HepG2 (cell line): ENCODE results near the gene PAK1IP1. TPM values are rescaled to one million over a fixed set of nuclear protein-coding genes. Genes with fewer than 3 reads are reported as not detected.

ENCODE experiments used
- ATAC-seq: fragments of 200-7000 bp; cut with Tn5 transposase; 3 replicates; pipeline ENCODE4 v1.9.1; 2020; ENCODE audit warnings: mild to moderate bottlenecking, moderate library complexity
- BruUV-seq: library from RNA; stranded (reverse); fragments of 400-500 nt; replicated peaks from 2 replicates; lab custom pipeline; 2021; lab: Mats Ljungman, UMichigan
- CTCF ChIA-PET: fragments of 300-600 bp; formaldehyde crosslinking; extraction: SDS; loops from one replicate; lab custom pipeline; 2021; ENCODE audit warnings: low total read pairs, inconsistent platforms, low intra/inter-chr PET ratio; lab: Yijun Ruan, JAX
- POLR2A ChIA-PET: fragments of 350-600 bp; sonication (Branson Sonifier 250); formaldehyde crosslinking; loops from one replicate; lab custom pipeline; 2020; ENCODE audit warnings: antibody characterized with exemption, inconsistent platforms; lab: Yijun Ruan, JAX
- DNase-seq: peaks from one replicate; pipeline ENCODE4 v3.0.0-alpha.2; 2015; ENCODE audit warnings: low spot score
- FAIRE-seq: peaks from 3 replicates; lab custom pipeline; 2011; peaks lifted over from hg19 to GRCh38; lab: Jason Lieb, UNC
- H2AFZ ChIP-seq: one replicate; pipeline ENCODE4 v1.6.1; 2011; ENCODE audit warnings: low read length, inconsistent platforms
- H3K27ac ChIP-seq: fragments of 300-600 bp; 3 replicates; pipeline ENCODE4 v1.8.0; 2011; ENCODE audit warnings: mixed run types, mild to moderate bottlenecking, mixed read lengths, low read length, inconsistent platforms; ENCODE audit not compliant: insufficient read depth; ENCODE audit errors: extremely low read length
- H3K27me3 ChIP-seq, 2 experiments: fragments of 200-600 bp in 1 of 2; 2 replicates in 1 of 2; 3 replicates in 1 of 2; pipeline versions ENCODE4 v1.6.0 to v1.8.0; 2011; ENCODE audit warnings: low read length in 2 of 2, mild to moderate bottlenecking in 2 of 2, moderate library complexity in 2 of 2, inconsistent platforms in 1 of 2; ENCODE audit not compliant: insufficient read depth in 2 of 2, control insufficient read depth in 1 of 2
- H3K36me3 ChIP-seq, 2 experiments: fragments of 200-600 bp in 1 of 2; replicated peaks in 1 of 2; 2 replicates in 1 of 2; 3 replicates in 1 of 2; pipeline versions ENCODE4 v1.5.1 to v1.8.0; 2011; ENCODE audit warnings: low read length in 2 of 2, inconsistent platforms in 1 of 2; ENCODE audit not compliant: insufficient read depth in 2 of 2, control insufficient read depth in 1 of 2
- H3K4me1 ChIP-seq: 2 replicates; pipeline ENCODE4 v1.5.1; 2012; ENCODE audit warnings: low read length, inconsistent platforms; ENCODE audit not compliant: insufficient read depth
- H3K4me2 ChIP-seq: 2 replicates; pipeline ENCODE4 v1.6.0; 2011; ENCODE audit warnings: low read depth, low read length, inconsistent platforms
- H3K4me3 ChIP-seq, 3 experiments: fragments of 200-600 bp in 1 of 3; sonication (generic), shearing (Covaris generic) in 1 of 3; replicated peaks in 1 of 3; 2 replicates each; pipeline ENCODE4 v1.5.1; 2011 to 2016; ENCODE audit warnings: low read length in 3 of 3, inconsistent platforms in 2 of 3, low read depth in 2 of 3, mild to moderate bottlenecking in 2 of 3, control low read depth in 1 of 3, mixed read lengths in 1 of 3; ENCODE audit not compliant: insufficient read depth in 1 of 3
- H3K79me2 ChIP-seq: one replicate; pipeline ENCODE4 v1.6.1; 2011; ENCODE audit warnings: low read length, inconsistent platforms; ENCODE audit not compliant: insufficient read depth
- H3K9ac ChIP-seq: 2 replicates; pipeline ENCODE4 v1.6.0; 2011; ENCODE audit warnings: mild to moderate bottlenecking, low read depth, low read length, inconsistent platforms; ENCODE audit not compliant: insufficient read depth
- H3K9me3 ChIP-seq: 2 replicates; pipeline ENCODE4 v1.5.1; 2012; ENCODE audit warnings: mild to moderate bottlenecking, low read length
- H4K20me1 ChIP-seq: 2 replicates; pipeline ENCODE4 v1.6.0; 2011; ENCODE audit warnings: inconsistent platforms, mild to moderate bottlenecking, low read length, moderate library complexity; ENCODE audit not compliant: insufficient read depth
- AHR ChIP-seq: IDR thresholded peaks from 2 replicates; pipeline ENCODE4 v1.6.1; 2018; ENCODE audit warnings: missing genetic modification reagents, missing compliant biosample characterization
- HOXA7 ChIP-seq: sonication (generic); formaldehyde crosslinking; IDR thresholded peaks from 2 replicates; pipeline ENCODE4 v1.8.1; 2022; ENCODE audit warnings: mild to moderate bottlenecking, missing genetic modification reagents, moderate library complexity
- KDM6A ChIP-seq: IDR thresholded peaks from 2 replicates; pipeline ENCODE4 v1.6.1; 2016; ENCODE audit warnings: low read depth
- MAFF ChIP-seq: IDR thresholded peaks from 2 replicates; pipeline ENCODE4 v1.6.1; 2011; ENCODE audit warnings: low read depth, low read length, improper control_type of control experiment
- MAFK ChIP-seq, 2 experiments: IDR thresholded peaks in 1 of 2; conservative IDR thresholded peaks in 1 of 2; 2 replicates each; pipeline ENCODE4 v1.6.1; 2011; ENCODE audit warnings: improper control_type of control experiment in 2 of 2, low read length in 2 of 2
- NFYB ChIP-seq: sonication (generic); formaldehyde crosslinking; IDR thresholded peaks from 2 replicates; pipeline ENCODE4 v1.4.0; 2020; ENCODE audit warnings: missing genetic modification reagents
- SATB2 ChIP-seq: sonication (generic); formaldehyde crosslinking; IDR thresholded peaks from 2 replicates; pipeline ENCODE4 v1.5.0; 2020; ENCODE audit warnings: missing genetic modification reagents
- ZNF329 ChIP-seq: sonication (generic); formaldehyde crosslinking; IDR thresholded peaks from 2 replicates; pipeline ENCODE4 v1.9.0; 2021; ENCODE audit warnings: low read depth, mild to moderate bottlenecking, missing genetic modification reagents
- ZNF354B ChIP-seq: sonication (generic); formaldehyde crosslinking; IDR thresholded peaks from 2 replicates; pipeline ENCODE4 v1.8.0; 2022; ENCODE audit warnings: mild to moderate bottlenecking, missing genetic modification reagents
- ZNF501 ChIP-seq: sonication (generic); formaldehyde crosslinking; IDR thresholded peaks from 2 replicates; pipeline ENCODE4 v1.5.1; 2020; ENCODE audit warnings: mild to moderate bottlenecking, moderate library complexity, missing genetic modification reagents
- ZNF674 ChIP-seq: sonication (generic); formaldehyde crosslinking; IDR thresholded peaks from 2 replicates; pipeline ENCODE4 v1.5.0; 2020; ENCODE audit warnings: low read depth, mild to moderate bottlenecking, missing genetic modification reagents
- WGBS: methylation state at CpG from one replicate; pipeline ENCODE4 v1.1.6; 2017; ENCODE audit warnings: low lambda C conversion rate; 5-methylcytosine and 5-hydroxymethylcytosine counted together
- in situ Hi-C: cut with HindIII; loops from 2 replicates; pipeline ENCODE4 v1.10.0; 2017; ENCODE audit warnings: low pct_unique_long_range_greater_than_20kb; ENCODE audit not compliant: extremely low pct_ligation_motif_present
- intact Hi-C: fragments of 100-400 bp; cut with micrococcal nuclease; formaldehyde crosslinking; loops from one replicate; pipeline ENCODE4 v1.10.0; 2022; ENCODE audit not compliant: unreplicated experiment
- polyA plus RNA-seq, 8 experiments: library from polyadenylated mRNA; depleted of rRNA in 3 of 8; stranded (reverse) in 7 of 8; unstranded in 1 of 8; fragments of >200 nt; fragmentation: Illumina TruSeq in 4 of 8; extraction: Trizol in 4 of 8; gene quantifications; 2 replicates each; pipeline versions ENCODE4 v1.2.1 to v1.2.3, GENCODE V29; 2011 to 2016; ENCODE audit warnings: low read depth in 4 of 8, missing spikeins in 1 of 8, mixed read lengths in 1 of 8; ENCODE audit not compliant: insufficient read depth in 1 of 8
- total RNA-seq, 5 experiments: library from RNA; depleted of rRNA; stranded (reverse); fragments of >200 nt; fragmentation: Illumina TruSeq; extraction: Trizol; gene quantifications; 2 replicates each; pipeline ENCODE4 v1.2.3, GENCODE V29; 2016; ENCODE audit warnings: low read depth in 1 of 5
- TF ChIP-seq, protein P1 (sequence below): sonication (generic); formaldehyde crosslinking; IDR thresholded peaks from 2 replicates; pipeline ENCODE4 v1.8.0; 2022; ENCODE audit warnings: missing genetic modification reagents, mild to moderate bottlenecking, borderline replicate concordance
- TF ChIP-seq, protein P2 (sequence below): sonication (generic); formaldehyde crosslinking; IDR thresholded peaks from 2 replicates; pipeline ENCODE4 v1.5.0; 2020; ENCODE audit warnings: mild to moderate bottlenecking, low read depth, missing genetic modification reagents, borderline replicate concordance

PAK1IP1 gene
- total and polyA plus RNA-seq, 2 of the 13 experiments (the other 11 are each of a cell fraction or from before 2014, with no cell fraction given), result 23.4 to 66.2 TPM

DNA sequence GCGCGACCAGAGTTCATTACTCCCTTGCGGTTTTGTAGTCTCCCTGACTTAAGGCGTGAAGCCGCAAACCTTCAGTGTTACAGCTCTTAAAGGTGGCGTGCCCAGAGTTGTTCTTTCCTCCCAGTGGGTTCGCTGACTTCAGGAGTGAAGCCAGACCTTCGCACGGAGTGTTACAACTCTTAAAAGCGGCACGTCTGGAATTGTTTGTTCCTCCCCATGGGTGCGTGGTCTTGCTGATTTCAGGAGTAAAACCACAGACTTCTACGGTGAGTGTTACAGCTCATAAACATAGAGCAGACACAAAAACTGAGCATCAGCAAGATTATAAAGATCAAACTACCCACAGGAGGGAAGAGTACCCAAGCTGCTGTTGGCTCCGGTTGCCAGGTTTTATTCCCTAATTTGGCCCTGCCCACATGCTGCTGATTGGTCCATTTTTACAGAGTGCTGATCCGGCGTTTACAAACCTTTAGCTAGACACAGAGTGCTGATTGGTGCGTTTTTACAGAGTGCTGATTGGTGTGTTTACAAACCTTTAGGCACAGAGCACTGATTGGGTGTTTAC lies 38.5 kb downstream of the PAK1IP1 start:
- no peak for DNase-seq
- H3K9me3 ChIP-seq, result no peaks in the 10 kb centered on the region
- no peak overlapping the region for H3K4me2 ChIP-seq
- no peak overlapping the region for H3K9ac ChIP-seq
- H3K36me3 ChIP-seq, result peaks cover 11 to 29% of the 10 kb centered on the region in 2 experiments; a peak in 4 of 5 replicates
- no peaks in the 10 kb centered on the region for H3K79me2 ChIP-seq
- ChIA-PET CTCF (no interaction called here), POLR2A (interaction anchor here (1.4 to 8.3 kb wide), 4 partner anchors 9 to 38 kb away, joined by 3 to 71 read pairs (median 12); partner anchors contain the start of genes PAK1IP1, TMEM14B and TMEM14C)
- H2AFZ ChIP-seq, result no peak overlapping the region
- 96% methylated on average over 17 of the region's 17 CpGs for WGBS
- intact Hi-C loops, result no loop called here
- no TSS peak for BruUV-seq
- in situ Hi-C loops, result no loop called here
- no peaks in the 10 kb centered on the region for H3K27me3 ChIP-seq
- H3K27ac ChIP-seq, result no peak overlapping the region
- ATAC-seq, result peak; percentile 36; the same call in 2 of the 3 replicates
- H4K20me1 ChIP-seq, result no peaks in the 10 kb centered on the region
- H3K4me3 ChIP-seq, result no peak overlapping the region
- peaks cover 11% of the 10 kb centered on the region for H3K4me1 ChIP-seq
- FAIRE-seq, result no peak
- TF ChIP-seq, protein P1, sequence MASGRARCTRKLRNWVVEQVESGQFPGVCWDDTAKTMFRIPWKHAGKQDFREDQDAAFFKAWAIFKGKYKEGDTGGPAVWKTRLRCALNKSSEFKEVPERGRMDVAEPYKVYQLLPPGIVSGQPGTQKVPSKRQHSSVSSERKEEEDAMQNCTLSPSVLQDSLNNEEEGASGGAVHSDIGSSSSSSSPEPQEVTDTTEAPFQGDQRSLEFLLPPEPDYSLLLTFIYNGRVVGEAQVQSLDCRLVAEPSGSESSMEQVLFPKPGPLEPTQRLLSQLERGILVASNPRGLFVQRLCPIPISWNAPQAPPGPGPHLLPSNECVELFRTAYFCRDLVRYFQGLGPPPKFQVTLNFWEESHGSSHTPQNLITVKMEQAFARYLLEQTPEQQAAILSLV (CRISPR knock-in tag), result no peak
- TF ChIP-seq ZNF674 (no peak), NFYB (peak; percentile 73), MAFF (peak; percentile 87), MAFK (conservative IDR thresholded peaks at IDR 0.05 in 1 of 2, IDR thresholded peaks at IDR 0.05 in 1 of 2; ENCODE audit: low read length in 2 of 2) (peak; percentile 87 to 88), KDM6A (CRISPR knock-in tag) (no peak), ZNF354B (no peak), SATB2 (CRISPR knock-in tag) (no peak), HOXA7 (CRISPR knock-in tag) (no peak), ZNF329 (CRISPR knock-in tag) (no peak), ZNF501 (CRISPR knock-in tag) (0 out of 2 replicates have a peak, but pooled peaks have one; percentile 7), AHR (CRISPR knock-in tag) (no peak)
- TF ChIP-seq, protein P2, sequence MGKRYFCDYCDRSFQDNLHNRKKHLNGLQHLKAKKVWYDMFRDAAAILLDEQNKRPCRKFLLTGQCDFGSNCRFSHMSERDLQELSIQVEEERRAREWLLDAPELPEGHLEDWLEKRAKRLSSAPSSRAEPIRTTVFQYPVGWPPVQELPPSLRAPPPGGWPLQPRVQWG (CRISPR knock-in tag), result no peak
